ENCODE data around the gene CGB3. TPM values are rescaled to one million over a fixed set of nuclear protein-coding genes. Genes with fewer than 3 reads are reported as not detected.

CGB3 gene
- total RNA-seq, 1 experiment from 2014 or later: not detected

DNA sequence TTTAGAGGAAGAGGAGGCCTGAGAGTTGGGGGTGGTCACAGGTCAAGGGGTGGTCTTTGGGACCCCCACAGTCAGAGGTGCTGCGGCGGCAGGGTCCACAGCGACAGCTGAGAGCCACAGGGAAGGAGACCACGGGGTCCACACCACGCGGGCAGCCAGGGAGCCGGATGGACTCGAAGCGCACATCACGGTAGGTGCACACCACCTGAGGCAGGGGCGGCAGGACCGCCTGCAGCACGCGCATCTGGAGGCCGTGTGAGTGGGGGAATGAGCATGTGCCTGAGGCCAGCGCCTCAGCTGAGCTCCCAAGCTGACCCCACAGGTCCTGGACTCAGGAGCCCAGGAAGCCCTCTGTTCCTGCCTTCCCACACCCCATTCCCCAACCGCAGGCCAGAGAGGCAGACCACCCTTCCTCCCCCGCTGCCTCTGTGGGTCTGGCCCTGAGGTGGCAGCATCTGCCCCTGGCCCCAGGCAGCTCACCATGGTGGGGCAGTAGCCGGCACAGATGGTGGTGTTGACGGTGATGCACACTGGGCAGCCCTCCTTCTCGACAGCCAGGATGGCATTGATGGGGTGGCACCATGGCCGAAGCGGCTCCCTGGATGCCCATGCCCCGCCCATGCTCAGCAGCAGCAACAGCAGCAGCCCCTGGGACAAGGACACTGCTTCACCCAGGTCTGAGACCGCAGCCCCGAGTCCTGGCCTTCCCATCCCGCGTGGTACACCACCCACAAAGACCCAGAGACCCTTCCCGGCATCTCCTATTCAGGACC is 7.9 kb downstream of the CGB3 start:
- H3K4me3 ChIP-seq (ENCODE audit: low read length): no peak overlapping the region
- BruUV-seq (replicated peaks): no TSS peak
- H3F3A ChIP-seq (ENCODE audit: low read length, unreplicated experiment): no peaks in the 10 kb centered on the region
- POLR2A ChIA-PET (ENCODE audit: unreplicated experiment): no interaction called here
- no peak for DNase-seq
- CTCF ChIA-PET: interaction anchor here (0.6 kb wide), 1 partner anchor 58 kb away, joined by 4 read pairs; no protein-coding TSS in a partner anchor
- TF ChIP-seq EZH2 (IDR thresholded peaks at IDR 0.05; ENCODE audit: low read length, unreplicated experiment) (no peak), EZH2phosphoT487 (IDR thresholded peaks at IDR 0.05; ENCODE audit: borderline replicate concordance, low read length) (no peak)
- TF ChIP-seq, protein P1, sequence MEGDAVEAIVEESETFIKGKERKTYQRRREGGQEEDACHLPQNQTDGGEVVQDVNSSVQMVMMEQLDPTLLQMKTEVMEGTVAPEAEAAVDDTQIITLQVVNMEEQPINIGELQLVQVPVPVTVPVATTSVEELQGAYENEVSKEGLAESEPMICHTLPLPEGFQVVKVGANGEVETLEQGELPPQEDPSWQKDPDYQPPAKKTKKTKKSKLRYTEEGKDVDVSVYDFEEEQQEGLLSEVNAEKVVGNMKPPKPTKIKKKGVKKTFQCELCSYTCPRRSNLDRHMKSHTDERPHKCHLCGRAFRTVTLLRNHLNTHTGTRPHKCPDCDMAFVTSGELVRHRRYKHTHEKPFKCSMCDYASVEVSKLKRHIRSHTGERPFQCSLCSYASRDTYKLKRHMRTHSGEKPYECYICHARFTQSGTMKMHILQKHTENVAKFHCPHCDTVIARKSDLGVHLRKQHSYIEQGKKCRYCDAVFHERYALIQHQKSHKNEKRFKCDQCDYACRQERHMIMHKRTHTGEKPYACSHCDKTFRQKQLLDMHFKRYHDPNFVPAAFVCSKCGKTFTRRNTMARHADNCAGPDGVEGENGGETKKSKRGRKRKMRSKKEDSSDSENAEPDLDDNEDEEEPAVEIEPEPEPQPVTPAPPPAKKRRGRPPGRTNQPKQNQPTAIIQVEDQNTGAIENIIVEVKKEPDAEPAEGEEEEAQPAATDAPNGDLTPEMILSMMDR (conservative IDR thresholded peaks at IDR 0.05; ENCODE audit: low read depth, low read length): no peak
- H3K9ac ChIP-seq (ENCODE audit: low read length): no peak overlapping the region
- no peaks in the 10 kb centered on the region for H3K9me2 ChIP-seq (replicated peaks; ENCODE audit: low read length)
- no peak overlapping the region for H3K27ac ChIP-seq (ENCODE audit: low read length)
- no peaks in the 10 kb centered on the region for H3K79me2 ChIP-seq (ENCODE audit: low read length)
- intact Hi-C loops (cut with micrococcal nuclease): no loop called here
- no peak overlapping the region for H2AFZ ChIP-seq (ENCODE audit: low read length)
- peaks cover 10% of the 10 kb centered on the region; the same call in 1 of the 2 replicates for H3K4me1 ChIP-seq (ENCODE audit: insufficient read depth, low read length)
- no peaks in the 10 kb centered on the region for H3K27me3 ChIP-seq (ENCODE audit: low read length)
- H3K9me3 ChIP-seq (ENCODE audit: low read length): no peaks in the 10 kb centered on the region
- H3K4me2 ChIP-seq (ENCODE audit: low read length): no peak overlapping the region
- no peaks in the 10 kb centered on the region for H4K20me1 ChIP-seq (ENCODE audit: low read length)
- no peak for ATAC-seq
- no peaks in the 10 kb centered on the region for H3K36me3 ChIP-seq (ENCODE audit: low read depth, low read length)

GRCh38 chr19:49014870-49015255 is 9.3 kb downstream of the CGB3 start:
- H3K4me2 ChIP-seq (ENCODE audit: low read length): no peak overlapping the region
- POLR2A ChIA-PET (ENCODE audit: unreplicated experiment): no interaction called here
- no peaks in the 10 kb centered on the region for H3K36me3 ChIP-seq (ENCODE audit: low read depth, low read length)

More at GRCh38 chr19:49014870-49015255, 9.3 kb downstream of the CGB3 start:
- no peak for DNase-seq
- no TSS peak for BruUV-seq (replicated peaks)
- Histone ChIP-seq H4K20me1 (ENCODE audit: low read length) (no peaks in the 10 kb centered on the region), H3K27me3 (ENCODE audit: low read length) (no peaks in the 10 kb centered on the region), H3K4me3 (ENCODE audit: low read length) (no peak overlapping the region), H3K9me3 (ENCODE audit: low read length) (no peaks in the 10 kb centered on the region), H3K4me1 (ENCODE audit: insufficient read depth, low read length) (peaks cover 10% of the 10 kb centered on the region; the same call in 1 of the 2 replicates), H2AFZ (ENCODE audit: low read length) (no peak overlapping the region), H3K9ac (ENCODE audit: low read length) (no peak overlapping the region), H3K9me2 (replicated peaks; ENCODE audit: low read length) (no peaks in the 10 kb centered on the region), H3F3A (ENCODE audit: low read length, unreplicated experiment) (no peaks in the 10 kb centered on the region), H3K79me2 (ENCODE audit: low read length) (no peaks in the 10 kb centered on the region), H3K27ac (ENCODE audit: low read length) (no peak overlapping the region)
- TF ChIP-seq, protein P1 (conservative IDR thresholded peaks at IDR 0.05; ENCODE audit: low read depth, low read length): no peak
- TF ChIP-seq EZH2phosphoT487 (IDR thresholded peaks at IDR 0.05; ENCODE audit: borderline replicate concordance, low read length): no peak
- CTCF ChIA-PET: no interaction called here
- intact Hi-C loops (cut with micrococcal nuclease): no loop called here
- ATAC-seq: no peak
